ENCODE measurements around the gene RAPGEF1.
"Not testable (repeated sequence)": the region's sequence is repeated elsewhere in the genome, so short reads cannot be mapped to it uniquely, and the experiment has no call there.

RAPGEF1 gene

GRCh38 chr9:131739959-131740648 lies at the start of gene RAPGEF1:
Gene RAPGEF1 (minus strand): TSS chr9:131740076. CDS start chr9:131739830, 246 bp downstream.
- DNase-seq: peak; percentile 28 to 30

GRCh38 chr9:131788851-131789250 lies 49.0 kb upstream of the RAPGEF1 start:
- DNase-seq: no peak

GRCh38 chr9:131787838-131788237 lies 48.0 kb upstream of the RAPGEF1 start:
- no peak for DNase-seq

DNA sequence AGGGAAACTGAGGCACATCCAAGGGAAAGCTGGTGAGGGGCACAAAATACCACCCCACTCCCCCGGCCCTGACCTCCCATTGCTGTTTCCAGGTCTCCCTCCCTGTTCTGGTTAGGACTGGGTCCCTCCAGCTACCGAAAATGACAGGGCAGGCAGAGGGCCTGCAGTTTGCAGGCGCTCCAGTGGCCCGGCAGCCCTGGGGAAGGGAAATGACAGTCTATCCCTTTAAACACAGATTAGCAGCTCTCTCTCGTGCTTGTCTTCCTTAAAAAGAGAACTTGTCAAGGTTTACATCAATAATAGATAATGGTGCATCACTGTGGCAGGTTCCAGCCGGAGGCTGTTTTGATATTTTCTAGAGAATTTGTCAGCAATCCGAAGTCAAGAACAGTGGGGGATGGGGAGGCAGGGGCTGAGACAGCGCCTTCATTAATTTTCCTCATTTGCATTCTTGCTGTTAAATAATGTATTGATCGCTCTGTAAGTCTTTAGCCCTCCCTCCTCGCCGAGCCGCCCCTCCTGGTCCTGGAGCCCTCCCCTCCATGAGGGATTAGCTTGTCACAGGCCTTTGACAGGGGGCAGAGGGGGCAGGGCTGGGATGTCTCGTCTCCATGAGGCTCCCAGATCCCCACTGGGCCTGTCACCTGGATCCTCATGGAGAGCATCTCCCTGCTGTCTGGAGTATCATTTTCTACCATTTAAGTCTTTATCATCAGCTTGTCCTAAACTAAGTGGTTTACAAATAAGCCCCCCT lies 45.0 kb upstream of the RAPGEF1 start:
- no peak for DNase-seq

DNA sequence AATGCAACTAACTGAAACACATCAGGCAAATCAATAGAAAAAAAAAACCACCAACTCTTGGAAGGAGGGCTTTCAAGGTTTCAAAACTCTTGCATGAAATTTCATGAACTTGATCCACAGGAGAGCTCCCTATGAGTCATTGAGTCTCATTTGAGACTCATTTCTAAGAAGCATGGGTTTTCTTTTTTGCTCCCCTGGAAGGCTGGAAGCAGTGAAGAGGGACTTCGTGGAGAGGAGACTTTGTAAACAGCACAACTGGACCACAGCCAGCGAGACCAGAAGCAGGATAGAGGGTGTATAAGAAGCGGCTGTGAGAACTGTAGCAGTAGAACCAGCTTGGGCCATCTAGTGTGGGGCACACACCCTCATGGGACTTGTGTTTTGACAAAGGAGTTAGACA lies 41.2 kb upstream of the RAPGEF1 start:
- no peak for DNase-seq

DNA sequence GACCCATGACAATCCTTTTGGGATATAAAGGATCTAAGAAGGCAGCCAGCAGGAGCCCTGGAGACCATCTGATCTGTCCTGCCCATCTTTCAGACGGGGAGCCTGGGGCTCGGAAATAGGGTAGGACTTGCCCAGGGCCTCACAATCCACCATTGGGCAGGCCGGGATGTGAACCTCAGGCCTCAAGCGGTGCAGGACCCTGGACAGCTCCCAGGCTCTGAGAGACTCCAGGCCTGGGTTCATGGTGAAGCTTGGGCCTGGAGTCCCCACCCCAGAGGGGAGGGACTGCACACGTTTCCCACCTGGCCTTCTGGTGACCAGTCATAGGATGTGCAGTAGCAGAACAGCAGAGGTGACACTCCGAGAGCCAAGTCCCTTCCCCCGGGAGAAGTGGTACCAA lies 36.6 kb upstream of the RAPGEF1 start:
- DNase-seq: peak; percentile 27 to 29

DNA sequence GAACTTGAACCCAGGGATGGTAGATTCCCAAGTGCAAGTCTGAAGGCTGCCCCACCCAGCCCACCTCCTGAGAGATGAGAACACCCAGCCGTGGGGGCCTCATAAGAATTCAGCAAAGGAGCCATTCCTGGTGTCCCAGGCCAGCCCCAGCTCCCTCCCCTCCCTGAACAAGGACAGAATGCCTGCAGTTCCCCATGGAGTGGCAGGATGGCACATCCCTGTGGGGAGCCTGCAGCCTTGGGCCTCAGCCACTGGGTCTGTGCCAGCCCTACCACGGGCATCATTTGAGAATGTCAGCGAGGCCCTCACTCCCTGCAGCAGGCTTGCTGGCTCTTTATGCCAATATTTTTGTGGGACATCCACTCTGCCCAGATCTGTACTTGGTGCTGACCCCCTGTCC lies 36.2 kb upstream of the RAPGEF1 start:
- no peak for DNase-seq

DNA sequence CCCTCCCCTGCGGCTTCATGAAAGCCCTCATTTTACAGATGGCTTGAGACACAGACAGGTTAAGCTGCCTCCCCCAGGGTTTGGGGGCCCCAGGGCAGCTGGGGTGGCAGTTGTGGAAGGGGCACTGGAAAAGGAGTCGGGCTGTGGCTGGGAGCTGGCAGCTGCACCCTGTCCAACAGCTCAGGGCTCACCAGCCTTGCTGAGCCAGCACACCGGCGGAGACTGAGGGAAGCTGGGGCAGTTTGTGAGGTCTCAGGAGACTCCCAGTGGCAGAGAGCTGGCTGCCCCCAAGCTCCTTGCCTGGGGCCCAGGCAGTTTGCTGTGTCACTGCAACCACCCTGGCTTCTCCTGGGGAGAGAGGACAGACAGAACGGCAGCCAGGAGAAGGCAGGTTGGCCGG lies 34.8 kb upstream of the RAPGEF1 start:
- no peak for DNase-seq

DNA sequence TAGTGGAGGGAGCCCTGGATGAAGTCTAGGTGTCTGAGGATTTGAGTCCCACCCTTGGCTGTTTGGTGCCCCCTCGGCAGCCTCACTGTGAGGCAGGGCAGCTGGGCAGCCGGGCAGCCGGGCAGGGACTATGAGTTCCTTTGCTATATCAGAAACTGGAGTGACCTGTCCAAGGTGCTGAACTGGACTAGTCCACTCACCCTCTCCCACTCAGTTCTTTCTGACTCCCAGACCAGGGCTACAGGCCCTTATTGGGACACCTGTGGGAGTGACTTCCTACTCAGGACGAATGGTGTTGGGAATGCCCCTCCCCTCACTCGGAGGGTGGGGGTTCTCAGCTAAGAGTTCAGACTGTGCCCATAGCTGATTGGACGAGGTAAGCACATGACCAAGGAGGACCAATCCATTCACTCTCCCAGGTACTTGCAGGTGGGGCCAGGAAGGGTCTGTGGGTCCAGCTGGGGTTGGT lies 34.1 kb upstream of the RAPGEF1 start:
- DNase-seq: peak; percentile 42 to 66

DNA sequence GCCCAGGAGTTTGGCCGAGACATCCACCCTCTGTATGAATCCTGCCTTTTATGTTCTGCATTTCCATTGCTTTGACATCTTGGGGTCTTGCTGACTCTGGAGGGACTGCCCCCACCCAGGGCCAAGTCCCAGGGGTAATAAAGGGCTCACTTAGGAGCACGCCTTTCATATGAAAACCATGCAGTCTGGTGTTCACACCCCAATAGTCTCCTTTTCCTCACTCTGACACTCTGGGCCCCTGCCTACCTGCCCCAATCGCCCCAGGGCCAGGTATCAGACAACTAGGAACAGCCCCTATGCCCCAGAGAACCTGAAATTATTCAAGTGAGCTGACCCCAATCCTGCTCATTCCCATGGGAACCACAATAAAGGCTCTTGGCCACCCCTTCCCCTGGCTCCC lies 33.1 kb upstream of the RAPGEF1 start:
- no peak for DNase-seq

GRCh38 chr9:131771646-131772045 lies 31.8 kb upstream of the RAPGEF1 start:
- DNase-seq: no peak

DNA sequence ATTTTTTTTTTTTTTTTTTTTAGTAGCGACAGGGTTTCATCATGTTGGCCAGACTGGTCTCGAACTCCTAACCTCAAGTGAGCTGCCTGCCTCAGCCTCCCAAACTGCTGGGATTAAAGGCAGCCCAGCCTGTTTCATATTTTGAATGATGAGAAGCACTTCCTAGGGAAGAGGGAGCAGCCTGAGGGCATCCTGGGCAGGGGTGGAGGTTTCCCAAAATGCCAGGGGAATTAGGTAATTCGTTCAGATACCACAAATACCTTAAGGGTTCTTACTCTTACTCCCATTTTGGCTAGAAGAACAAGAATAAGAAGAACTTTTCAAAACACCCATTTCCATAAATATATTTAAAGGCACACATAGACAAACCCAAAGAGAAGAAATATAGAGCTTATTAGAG lies 29.5 kb upstream of the RAPGEF1 start:
- no peak for DNase-seq

DNA sequence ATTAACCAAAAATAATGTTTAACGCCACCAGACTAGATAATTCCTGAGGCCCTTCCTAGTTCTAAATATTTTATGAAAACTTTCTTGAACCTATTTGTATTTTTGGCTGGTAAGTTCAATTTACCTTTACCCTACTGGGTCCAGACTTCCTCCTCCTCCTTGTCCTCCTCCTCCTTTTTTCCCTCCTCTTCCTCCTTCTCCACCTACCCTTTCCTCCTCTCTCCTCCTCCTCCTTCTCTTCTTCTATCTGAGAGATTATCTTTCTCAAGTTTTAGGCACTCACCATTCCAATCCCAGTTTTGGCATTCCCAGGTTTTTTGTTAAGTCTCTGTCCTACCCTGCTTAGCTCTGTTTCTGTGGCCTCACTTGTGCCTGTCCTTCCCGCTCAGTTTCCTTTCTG lies 24.7 kb upstream of the RAPGEF1 start:
- DNase-seq: no peak

GRCh38 chr9:131762356-131762932 lies 22.6 kb upstream of the RAPGEF1 start:
- DNase-seq: peak; percentile 39 to 45

DNA sequence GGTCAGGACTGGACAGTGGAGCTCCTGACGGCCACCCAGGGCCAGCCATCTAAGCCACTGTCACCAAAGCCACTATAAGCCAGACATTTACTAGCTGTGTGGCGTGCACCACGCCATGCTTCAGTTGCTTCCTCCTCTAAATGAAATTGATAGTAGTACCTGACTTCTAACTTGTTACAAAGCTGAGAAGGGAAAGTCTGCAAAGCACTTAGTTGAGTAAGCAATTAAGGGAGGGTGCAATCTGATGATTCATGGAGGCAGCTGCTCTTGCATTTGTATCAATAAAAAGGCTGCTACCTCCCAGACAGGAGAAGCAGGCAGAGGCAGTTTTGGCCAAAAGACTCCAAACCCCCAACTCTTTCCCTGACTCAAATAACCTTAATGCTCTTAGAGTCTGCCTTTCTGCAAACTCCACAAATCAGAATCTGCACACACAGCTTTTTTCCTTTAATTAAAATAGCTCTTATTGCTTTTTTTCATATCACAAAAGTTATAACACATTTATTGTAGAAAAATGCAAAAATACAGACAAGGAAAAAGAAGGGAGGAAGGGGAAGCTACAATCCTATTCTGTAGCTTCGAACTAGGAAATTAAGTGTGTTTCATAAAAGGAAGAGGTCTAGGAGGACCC lies 19.3 kb upstream of the RAPGEF1 start:
- DNase-seq: no peak

DNA sequence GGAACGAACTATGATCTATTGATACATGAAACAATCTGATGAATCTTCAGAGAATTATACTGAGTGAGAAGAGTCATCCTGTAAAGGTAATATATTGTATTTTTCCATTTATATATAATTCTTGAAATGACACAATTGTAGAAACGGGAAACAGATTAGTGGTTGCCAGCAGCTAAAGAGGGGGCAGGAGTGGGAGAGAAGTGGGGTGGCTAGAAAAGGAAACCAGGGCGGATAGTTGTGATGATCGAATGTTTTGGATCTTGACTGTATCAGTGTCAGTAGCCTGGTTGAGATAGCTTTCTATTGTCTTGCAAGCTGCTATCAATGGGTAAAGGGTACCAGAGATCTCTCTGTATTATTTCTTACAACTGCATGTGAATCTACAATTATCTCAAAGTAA lies 17.7 kb upstream of the RAPGEF1 start:
- DNase-seq: no peak

GRCh38 chr9:131755541-131756198 lies 15.8 kb upstream of the RAPGEF1 start:
- DNase-seq: peak; percentile 84 to 91

DNA sequence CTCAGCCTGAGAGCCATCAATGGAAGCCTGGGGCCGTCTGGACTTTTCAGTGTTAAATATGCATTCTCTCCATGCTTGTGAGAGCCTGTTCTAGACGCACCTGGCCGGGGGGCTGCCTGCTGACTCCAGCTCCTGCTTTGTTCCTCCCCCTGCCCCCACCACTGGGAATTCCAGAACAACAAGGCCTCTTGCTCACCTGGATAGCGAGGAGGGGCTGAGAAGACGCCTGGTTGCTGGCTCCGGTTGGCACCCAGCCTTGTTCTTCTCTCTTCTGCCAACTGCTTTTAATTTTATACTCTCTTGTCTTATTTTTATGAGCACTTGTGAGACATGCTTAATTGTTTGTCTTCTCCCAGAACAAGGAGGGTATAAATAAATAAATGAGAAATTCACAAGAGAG lies 15.0 kb upstream of the RAPGEF1 start:
- no peak for DNase-seq

DNA sequence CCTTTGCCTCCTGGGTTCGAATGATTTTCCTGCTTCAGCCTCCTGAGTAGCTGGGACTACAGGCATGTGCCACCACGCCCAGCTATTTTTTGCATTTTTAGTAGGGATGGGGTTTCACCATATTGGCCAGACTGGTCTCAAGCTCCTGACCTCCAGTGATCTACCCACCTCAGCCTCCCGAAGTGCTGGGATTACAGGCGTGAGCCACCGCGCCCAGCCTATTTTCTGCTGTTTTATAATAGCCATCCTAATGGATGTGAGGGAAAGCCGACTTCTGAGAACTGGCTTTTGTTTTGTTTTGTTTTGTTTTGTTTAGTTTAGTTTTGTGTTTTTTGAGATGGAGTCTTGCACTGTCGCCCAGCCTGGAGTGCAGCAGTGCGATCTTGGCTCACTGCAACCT lies 13.9 kb upstream of the RAPGEF1 start:
- DNase-seq: not testable (repeated sequence)

DNA sequence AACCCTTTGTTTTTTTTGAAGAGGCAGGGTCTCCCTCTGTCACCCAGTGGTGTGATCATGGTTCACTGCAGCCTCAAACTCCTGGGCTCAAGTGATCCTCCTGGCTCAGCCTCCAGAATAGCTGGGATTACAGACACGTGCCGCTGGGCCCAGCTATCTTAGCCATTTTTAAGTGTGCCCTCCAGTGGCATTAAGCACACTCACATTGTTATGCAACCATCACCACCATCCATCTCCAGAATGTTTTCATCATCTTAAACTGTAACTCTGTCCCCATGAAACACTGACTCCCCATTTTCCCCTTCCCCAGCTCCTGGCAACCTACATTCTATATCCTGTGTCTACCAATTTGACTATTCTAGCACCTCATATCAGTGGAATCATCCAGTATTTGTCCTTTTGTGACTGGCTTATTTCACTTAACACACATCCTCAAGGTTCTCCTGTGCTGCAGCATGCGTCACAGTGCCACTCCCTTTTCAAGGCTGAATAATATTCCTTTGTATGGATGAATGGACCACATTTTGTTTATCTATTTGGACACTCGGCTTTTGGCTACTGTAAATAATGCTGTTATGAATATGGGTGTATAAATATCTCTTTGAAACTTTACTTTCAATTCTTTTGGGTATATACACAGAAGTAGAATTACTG lies 12.5 kb upstream of the RAPGEF1 start:
- no peak for DNase-seq

- DNase-seq: no peak
Measured at GRCh38 chr9:131748411-131748955, 8.6 kb upstream of the RAPGEF1 start.

- peak; percentile 77 to 87 for DNase-seq
Measured at GRCh38 chr9:131747352-131747751, 7.5 kb upstream of the RAPGEF1 start.

All from Kasumi-1 (cell line).